ENCODE results near the gene MATK.

Gene MATK, protein sequence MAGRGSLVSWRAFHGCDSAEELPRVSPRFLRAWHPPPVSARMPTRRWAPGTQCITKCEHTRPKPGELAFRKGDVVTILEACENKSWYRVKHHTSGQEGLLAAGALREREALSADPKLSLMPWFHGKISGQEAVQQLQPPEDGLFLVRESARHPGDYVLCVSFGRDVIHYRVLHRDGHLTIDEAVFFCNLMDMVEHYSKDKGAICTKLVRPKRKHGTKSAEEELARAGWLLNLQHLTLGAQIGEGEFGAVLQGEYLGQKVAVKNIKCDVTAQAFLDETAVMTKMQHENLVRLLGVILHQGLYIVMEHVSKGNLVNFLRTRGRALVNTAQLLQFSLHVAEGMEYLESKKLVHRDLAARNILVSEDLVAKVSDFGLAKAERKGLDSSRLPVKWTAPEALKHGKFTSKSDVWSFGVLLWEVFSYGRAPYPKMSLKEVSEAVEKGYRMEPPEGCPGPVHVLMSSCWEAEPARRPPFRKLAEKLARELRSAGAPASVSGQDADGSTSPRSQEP

DNA sequence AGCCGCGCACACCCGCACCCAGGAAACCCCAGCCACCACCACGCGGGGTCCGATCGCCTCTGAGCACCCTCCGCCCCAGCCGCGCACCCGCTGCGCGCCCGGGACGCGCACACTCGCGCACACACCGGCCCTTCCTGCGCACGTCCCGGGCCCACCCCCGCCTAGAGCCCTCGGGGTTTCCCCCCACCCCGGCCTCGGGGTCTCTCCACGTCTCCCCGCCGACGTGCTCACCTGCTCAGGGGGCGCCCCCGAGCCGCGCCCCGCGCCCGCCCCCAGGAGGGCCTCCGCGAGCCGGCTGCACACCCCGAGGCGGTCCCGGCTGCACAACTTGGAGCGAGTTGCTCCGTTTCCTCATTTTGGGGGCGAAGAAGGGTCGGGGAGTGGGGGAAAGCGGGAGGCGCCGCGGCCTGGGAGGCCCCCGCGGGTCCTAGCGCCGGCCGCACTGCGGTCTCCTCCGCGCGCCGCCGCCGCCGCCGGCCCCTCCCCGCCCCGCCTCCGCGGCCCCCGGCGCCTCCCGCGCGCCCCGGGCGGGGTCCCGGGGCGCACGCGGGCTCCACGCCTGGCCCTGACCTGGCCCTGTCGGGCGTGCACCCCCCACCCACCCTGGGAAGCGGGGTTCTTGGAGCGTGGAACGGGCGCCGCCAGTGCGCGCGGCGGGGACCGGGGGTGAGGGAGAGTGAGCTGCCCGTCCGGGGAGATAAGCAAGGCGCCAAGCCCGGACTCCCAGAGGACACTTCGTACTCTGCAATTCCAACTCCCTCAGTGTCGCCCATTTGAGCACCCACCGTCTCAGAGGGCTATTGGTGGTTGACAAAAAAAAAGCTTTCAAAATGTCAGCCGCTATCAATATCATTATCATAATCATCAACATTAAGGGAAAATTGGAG, at the start of gene MATK:
MATK (minus strand) TSS at position 444 of the 887 bp plus-strand sequence. CDS start 1,246 bp downstream, outside the sequence.
- no peak for DNase-seq (ENCODE audit: low spot score)

DNA sequence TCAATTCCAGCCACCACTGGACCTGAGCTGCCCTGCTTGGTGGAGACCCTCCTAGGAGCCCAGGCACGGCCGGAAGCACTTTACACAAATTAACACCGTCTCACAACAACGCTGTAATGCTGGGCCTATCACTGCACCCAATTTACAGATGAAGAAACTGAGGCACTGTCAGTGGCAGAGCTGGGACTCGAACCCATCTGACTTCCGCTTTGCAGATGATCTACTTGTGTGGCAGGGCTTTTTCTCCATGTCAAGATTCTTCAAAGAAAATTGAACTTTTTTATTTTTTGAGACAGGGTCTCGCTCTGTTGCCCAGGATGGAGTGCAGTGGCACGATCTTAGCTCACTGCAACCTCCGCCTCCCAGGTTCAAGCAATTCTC, 48.9 kb upstream of the MATK start:
- no peak for DNase-seq (ENCODE audit: low spot score)

DNA sequence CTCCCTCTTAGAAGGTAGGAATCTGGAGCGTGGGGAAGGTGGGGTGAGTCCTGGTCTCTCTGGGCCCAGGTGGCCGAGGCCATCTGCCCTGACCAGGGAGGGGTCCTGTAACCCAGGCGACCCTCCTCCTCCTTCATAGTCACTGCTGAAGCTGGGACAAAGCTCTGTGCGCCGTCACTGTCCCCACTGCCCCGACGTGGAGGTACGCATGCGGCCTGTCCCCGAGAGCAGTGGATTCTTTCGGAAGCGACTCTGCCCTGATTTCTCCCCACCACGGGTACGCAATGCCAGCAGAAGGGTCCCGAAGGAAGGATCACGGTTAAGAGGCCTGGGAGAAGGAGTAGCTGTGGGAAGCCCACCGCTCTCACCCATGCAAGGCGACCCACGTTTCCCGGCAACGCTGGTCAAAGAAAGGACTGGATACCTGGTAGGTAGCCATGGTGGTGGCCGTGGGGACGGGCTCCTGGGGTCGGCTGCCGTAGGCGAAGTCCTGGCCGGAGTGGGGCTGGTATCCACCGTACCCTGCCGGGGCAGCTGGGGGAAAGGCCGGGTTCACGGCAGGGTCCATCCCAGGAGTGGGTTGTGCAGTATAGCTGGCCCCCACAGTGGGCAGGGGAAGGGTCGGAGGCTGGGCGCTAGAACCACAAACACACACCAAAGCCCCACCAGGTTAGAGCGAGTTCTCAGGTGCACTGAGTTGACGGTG, 48.3 kb upstream of the MATK start:
- no peak for DNase-seq (ENCODE audit: low spot score)

DNA sequence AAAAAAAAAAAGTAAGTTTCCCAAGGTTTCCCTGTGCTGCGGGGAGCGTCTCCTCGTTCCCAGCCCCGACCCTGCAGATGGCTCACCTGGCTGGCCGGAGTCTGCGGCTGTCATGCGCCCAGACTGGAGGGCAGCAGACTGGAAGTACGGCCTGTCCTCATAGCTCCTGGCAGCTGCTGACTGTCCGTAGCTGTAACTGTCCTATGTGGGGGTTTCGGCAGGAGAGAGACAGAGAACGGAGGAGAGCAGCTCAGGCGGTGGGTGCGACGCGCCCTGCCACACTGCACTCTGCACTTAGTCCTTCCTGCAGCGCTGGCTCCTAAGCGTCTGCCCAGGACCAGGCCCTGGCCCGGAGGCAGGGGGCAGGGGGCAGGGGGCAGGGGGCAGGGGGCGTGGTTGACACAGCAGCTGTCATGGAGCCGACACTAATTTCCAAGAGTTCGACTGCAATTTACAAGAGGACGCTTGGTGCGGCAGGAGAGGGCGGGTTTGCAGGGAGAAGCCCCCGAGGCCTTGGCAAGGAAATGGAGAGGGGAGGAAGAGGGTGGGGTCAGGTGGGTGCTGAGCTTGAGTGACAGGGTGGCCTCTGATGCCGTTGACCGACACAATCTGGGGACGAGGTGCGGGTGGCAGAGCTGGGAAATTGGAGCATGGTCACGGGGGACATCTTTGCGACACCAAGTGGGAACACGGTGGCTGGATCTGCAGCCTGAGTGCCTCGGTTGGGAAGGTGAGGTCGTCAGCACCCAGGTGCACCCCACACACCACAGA, 47.6 kb upstream of the MATK start:
- DNase-seq (ENCODE audit: low spot score) = no peak

DNA sequence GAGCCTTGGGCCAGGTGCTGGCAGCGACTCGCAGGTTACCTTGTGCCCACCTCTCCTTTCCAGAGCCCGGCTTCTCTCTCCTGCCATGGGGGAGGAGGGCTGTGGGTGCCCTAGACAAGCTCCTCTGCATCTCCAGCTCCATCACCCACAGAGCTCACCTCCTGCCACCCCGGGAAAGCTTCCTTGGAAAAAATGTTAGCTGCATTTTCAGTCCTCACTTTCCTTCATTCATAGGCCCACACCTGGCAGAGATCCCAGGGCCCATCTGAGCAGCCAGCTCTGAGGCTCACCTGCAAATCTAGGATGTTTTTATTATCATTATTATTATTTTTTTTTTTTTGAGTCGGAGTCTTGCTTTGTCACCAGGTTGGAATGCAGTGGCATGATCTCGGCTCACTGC, 45.8 kb upstream of the MATK start:
- DNase-seq (ENCODE audit: low spot score) = no peak

DNA sequence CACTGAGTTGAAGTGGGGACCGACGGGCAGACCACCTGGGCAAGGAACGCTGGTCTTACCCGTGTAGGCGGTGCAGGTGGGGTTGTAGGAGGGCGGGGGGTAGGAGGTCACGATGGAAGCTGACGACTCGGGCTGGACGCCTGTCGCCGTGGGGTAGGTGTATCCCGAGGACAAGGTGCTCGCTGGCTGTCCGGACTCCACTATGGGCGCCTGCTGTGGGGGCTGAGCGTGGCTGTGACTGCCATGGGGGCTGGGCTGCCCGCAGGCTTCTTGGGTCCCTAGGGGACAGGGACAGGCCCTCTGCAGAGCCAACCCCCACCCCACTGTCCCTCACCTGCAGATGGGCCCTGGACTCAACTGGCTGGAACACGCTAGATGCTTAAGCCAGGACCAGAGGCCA, 45.4 kb upstream of the MATK start:
- no peak for DNase-seq (ENCODE audit: low spot score)

DNA sequence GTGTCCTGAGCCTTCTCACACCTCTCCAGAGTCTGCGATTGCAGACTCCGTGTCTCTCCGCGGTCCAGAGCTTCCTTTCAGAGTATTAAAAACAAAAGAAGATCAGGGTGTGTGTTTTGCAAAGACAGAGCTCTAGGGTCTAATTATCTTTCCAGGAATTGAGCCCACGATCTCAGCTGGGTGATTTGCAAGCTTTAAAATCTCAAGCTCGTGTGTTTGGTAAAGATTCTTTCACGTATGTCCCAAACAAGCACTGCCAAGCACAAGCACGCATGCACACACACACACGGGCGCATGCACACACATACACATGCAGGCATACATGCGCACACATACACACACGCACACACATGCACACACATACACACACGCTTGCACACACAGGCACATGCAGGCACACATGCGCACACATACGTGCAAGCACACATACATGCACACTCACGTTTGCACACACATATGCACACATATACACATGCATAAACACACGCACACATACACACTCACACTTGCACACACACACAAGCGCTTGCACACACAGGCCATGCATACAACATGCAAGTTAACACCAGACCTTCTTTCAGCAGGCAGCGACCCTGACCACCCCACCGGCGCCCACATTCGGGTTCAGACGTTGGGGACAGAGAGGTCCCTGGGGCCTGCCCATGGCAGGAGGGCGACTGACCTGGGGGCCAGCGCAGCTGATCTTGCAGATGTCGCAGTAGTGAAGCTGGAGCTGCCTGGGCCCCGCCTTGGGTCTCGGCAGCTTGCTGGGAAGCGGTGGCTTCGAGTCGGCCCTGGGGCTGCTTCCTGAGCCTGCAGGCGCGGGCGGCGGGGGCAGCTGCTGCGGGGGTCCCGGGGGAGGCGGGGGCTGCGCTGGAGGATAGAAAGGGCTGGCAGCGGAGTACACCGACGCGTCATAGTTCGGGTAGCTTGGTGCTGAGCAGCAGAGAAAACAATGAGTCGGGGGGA, 44.7 kb upstream of the MATK start:
- no peak for DNase-seq (ENCODE audit: low spot score)

DNA sequence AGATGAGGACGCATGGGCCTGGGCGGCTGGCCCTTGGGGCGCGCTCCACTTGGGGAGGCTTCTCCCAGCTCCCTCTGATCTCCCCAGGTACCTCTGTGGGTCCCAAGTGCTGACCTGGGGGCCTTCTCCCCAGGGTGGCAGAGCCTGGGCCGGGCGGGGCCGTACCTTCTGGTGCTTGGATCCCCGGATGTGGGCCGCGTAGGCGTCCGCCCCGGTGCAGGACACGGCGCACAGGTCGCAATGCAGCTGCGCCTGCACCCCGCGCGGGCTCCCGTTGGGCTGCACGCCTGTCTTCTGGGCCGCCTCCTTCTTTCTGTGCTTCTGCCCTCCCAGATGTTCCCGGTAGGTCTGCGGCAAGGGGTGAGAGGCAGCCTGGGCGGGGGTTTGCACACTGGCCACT, 41.1 kb upstream of the MATK start:
- DNase-seq (ENCODE audit: low spot score) = no peak

DNA sequence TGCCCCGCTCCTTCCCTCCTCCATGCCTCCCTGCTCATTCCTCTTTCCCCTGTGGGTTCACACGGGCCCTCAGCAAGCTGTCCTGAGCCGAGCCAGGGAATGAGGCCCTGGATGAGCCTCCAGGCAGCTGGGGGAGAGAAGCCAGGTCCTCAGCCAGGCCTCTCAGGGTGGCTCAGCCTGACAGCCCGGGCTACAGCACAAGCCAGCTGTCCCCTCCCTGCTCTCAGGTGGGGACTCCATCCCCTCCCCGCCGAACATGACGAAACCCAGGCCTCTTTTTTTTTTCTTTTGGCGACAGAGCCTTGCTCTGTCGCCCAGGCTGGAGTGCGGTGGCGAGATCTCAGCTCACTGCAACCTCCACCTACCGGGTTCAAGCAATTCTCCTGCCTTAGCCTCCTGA, 40.0 kb upstream of the MATK start:
- DNase-seq (ENCODE audit: low spot score) = no peak

DNA sequence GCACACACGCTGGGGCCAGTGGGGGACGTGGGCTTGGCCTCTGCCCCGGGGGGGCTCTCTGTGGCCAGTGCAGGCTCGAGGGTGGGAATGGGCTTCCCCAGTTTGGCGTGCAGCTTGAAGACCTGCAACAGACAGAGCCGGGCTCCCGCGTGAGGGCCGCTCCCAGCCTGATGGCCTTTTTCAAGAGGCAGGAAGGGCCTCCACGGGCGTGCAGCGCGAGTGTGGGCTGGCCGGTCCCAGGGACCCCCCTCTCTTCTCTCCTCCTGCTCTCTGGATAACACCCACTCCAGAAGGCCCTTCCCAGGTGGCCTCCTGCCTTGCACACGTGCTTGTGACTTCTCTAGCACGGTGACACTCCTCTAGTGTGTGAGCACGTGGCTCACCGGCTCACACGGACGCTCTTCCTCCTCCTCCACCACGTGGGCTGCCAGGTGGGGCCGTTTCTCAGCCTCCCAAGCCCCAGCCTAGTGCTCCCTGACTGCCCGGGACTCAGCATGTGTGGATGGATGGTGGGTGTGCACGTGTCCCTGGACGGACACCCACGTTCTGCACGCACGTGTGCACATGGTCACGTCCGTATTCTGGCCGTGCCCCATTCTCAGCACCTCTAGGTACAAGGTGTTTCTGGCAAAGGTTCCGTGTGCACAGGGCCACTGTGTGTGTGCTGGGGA, 39.2 kb upstream of the MATK start:
- DNase-seq (ENCODE audit: low spot score) = no peak

DNA sequence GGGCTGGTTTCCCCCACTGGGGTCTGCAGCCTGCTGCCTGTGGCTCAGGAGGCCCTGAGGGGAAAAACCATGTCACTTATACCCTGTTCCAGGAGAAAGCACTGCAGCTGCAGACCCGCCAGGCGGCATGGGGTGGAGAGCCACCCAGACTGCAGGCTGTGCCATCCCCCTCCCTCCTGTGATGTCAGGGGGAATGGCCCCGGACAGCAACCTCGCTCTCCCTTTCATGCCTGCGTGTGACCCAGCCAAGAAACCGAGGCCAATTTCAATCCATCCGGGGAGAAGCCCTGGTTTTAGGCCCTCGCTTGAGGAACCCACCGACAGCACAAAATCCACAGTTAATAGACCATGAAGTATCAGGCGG, 37.2 kb upstream of the MATK start:
- DNase-seq (ENCODE audit: low spot score) = no peak

DNA sequence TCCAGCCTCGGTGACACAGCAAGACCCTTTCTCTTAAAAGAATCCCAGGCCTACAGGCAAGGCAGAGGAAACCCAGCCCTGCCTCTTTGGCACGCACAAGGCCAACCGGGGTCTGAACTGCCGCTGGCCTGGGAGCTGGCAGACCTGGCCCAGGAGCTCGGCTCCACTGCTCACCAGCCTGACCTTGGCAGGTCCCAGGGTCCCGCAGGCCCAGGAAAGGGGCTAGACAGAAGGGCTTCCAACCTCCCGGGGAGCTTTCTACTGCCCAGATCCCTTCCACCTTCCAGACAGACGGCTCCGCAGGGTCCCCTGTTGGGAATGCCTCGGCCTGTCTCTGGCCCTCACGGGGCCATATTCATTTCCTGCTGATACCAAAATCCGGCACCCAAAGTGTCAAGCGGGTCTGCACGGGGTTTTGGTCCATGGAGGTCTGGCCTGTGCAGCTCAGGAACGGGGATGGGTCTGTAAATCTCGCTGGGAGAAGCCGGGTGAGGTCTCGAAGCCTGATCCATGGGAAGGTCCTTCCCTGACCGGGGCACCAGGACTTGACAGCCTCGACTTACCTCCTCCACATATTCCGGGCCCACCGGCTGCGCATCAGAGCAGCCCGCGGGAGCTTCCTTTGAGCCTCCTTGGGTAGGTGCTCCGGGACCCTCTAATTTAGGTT, 36.6 kb upstream of the MATK start:
- no peak for DNase-seq (ENCODE audit: low spot score)

DNA sequence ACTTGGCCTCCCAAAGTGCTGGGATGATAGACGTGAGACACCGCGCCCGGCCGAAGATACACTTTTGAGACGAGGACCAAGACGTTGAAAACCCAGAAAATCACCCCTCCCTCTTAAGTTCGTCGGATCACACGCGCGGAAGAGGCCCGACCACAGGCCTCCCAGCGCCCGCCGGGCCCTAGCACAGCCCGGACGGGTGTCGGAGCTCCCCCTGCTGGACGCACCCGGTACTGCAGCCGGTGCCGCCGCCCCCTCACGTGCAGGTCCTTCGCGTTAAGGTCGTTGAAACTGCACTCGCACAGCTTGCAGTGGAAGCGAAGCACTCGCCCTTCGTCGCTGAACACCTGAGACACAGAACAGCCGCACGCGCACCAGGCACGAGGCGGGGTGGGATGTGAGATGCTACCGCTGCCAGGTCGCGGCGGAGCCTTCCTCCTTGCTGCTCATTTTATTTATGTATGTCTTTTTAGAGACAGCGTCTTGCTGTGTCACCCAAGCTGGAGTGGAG, 35.7 kb upstream of the MATK start:
- DNase-seq (ENCODE audit: low spot score) = peak; percentile 51

DNA sequence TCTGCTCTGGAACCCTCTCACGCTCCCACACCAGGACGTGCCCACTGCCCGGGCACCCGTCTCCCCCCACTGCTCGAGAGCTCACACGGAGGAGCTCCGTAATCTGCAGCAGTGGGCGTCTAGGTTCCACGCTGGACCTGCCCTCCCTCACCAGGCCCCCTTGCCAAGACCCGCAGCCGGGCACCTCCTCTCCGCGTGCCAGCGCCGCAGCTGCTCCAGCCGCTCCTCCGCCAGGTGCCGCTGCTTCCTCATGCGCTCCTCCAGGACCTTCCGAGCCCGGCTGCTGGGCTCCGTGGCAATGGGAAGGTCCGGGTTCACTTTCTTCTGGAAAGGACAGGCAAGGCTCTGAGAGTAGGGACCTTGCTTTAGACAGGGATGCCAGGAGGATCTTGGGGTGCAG, 35.0 kb upstream of the MATK start:
- DNase-seq (ENCODE audit: low spot score) = no peak

DNA sequence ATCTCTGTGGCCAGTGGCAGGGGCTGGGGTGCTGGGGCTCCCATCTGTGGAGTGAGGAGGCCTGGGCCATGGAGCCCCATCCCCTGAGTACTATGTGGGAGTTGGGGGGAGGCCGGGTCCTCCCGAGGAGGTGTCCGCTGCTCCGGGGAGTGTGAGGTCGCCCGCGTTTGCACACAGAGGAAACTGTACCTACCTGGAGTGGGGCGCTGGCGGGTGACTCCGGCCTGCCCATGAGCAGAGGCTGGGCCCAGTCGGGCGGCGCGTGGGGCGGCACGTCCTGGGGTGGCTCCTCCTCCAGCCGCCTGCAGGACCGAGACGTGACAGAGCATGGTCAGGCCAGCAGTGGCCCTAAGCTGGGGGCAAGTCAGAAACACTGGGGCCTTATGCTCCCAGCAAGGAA, 33.8 kb upstream of the MATK start:
- no peak for DNase-seq (ENCODE audit: low spot score)

DNA sequence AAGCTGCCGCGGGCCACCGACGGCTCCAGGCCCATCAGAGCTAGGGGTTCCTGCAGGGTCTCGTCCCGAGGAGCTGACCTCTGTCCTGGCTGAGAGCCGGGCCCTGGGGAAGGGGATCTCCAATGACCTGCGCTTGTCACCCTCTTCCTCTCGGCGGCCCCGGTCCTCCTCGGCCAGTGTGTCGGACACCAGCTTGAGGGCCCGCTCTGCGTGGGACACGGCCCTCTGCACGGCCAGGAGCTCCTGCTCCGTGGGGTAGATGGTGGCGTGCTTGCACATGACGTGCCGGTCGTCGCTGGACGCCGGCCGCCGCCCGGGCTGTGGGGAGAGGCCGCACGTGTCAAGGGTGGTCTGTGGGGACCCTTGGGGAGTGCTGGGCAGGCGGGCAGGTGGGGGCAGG, 32.7 kb upstream of the MATK start:
- no peak for DNase-seq (ENCODE audit: low spot score)

DNA sequence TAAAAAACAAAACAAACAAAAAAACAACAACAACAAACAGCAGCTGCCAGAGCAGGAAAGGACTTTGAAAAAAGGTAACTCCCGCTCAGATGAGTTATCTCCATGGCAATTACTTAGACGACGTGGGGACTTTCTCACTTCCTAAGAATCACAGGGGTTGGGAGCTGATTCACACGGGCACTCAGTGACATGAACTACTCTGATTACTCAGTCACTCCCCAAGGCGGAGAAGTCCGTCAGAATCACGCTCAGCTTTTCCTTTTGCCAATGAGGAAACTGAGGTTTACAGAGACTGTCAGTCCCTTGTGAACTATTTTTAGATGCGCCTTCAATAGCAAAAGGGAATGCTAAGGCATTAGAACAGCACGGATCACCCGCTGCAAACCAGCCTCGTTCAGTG, 32.3 kb upstream of the MATK start:
- no peak for DNase-seq (ENCODE audit: low spot score)

DNA sequence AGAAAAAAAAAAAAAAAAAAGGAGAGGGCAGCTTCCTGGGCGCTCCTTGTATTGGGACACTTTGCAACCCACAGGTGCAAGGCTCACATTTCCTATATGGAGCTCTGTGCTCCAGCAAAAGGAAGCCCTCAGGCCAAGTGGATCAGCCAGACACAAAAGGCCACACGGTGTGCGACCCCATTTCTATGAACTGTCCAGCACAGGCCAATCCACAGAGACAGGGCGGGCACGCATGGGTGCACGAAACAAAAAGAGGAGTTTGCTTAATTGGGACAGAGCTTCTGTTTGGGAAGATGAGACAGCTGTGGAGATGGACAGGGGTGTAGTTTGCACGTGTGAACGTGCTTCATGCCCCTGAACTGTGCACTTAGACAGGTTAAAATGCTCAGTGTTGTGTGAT, 31.6 kb upstream of the MATK start:
- DNase-seq (ENCODE audit: low spot score) = no peak

DNA sequence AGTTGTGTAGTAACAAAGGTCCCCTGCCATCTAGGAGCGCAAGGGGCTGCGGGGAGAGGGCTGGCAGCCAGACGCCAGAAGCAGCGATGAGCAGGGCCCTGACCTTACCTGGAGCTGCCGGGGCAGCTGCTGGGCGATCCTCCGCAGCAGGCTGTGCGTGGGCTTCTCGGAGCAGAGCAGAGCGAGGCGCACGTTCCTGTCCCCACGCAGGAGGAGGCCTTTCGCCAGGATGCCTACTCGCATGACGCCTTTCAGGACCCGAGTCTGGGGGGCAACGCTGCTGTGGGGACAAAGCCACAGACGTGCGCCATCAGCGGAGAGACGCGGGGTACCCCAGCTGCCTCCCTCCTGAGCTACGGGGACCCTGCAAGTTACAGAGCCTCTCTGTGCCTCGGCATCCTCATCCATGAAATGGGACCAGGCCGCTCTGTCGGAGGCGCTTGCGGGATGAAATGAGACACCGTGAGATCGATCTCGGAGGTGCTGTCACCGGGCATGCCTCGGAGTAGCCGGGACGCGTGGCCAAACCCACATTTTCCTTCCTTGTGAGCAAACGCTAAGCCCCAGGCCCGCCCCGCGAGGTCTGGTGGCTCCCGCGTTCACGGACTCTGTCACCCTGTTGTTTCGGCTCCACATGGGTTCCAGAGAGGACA, 30.5 kb upstream of the MATK start:
- no peak for DNase-seq (ENCODE audit: low spot score)
